Natural killer cell (primary cell): Measurements from ENCODE around the gene SUSD2. TPM values are rescaled to one million over a fixed set of nuclear protein-coding genes. Genes with fewer than 3 reads are reported as not detected.

Experiments
- ATAC-seq, 3 donors: fragments of 150-1000 bp in 2 of 3; fragments of 200-7000 bp in 1 of 3; cut with Tn5 transposase; 1 replicate in 1 of 3; 2 replicates in 2 of 3; pipeline ENCODE4 v1.10.0; 2021; ENCODE audit warnings: mild to moderate bottlenecking in 2 of 3, moderate library complexity in 2 of 3
- DNase-seq, 2 donors: peaks; one replicate each; pipeline versions ENCODE4 v3.0.0 to v3.0.0-alpha.2; 2013 to 2021; ENCODE audit warnings: mixed read lengths in 1 of 2
- H3K27ac ChIP-seq: one replicate; pipeline ENCODE4 v1.5.1; 2013; ENCODE audit warnings: mild to moderate bottlenecking, low read length
- H3K27me3 ChIP-seq: one replicate; pipeline ENCODE4 v1.6.1; 2013; ENCODE audit warnings: low read length; ENCODE audit not compliant: control insufficient read depth, insufficient read depth
- H3K36me3 ChIP-seq: one replicate; pipeline ENCODE4 v1.6.1; 2013; ENCODE audit warnings: low read length; ENCODE audit not compliant: control insufficient read depth, insufficient read depth
- H3K4me1 ChIP-seq: one replicate; pipeline ENCODE4 v1.6.1; 2013; ENCODE audit warnings: low read length; ENCODE audit not compliant: control insufficient read depth, insufficient read depth
- H3K4me3 ChIP-seq: one replicate; pipeline ENCODE4 v1.5.1; 2013; ENCODE audit warnings: low read length
- H3K9me3 ChIP-seq: one replicate; pipeline ENCODE4 v1.6.1; 2013; ENCODE audit warnings: low read length; ENCODE audit not compliant: control insufficient read depth, insufficient read depth
- H3K27ac Mint-ChIP-seq, 2 donors: one replicate each; pipeline ENCODE4 v1.8.0; 2022; ENCODE audit warnings: mild to moderate bottlenecking in 2 of 2, mixed read lengths in 2 of 2, moderate library complexity in 1 of 2
- H3K27me3 Mint-ChIP-seq, 2 donors: one replicate each; pipeline ENCODE4 v1.8.0; 2022; ENCODE audit warnings: low read depth in 2 of 2, mixed read lengths in 2 of 2
- H3K36me3 Mint-ChIP-seq: one replicate; pipeline ENCODE4 v1.8.0; 2022; ENCODE audit warnings: mixed read lengths
- H3K4me1 Mint-ChIP-seq, 2 donors: one replicate each; pipeline ENCODE4 v1.8.0; 2022; ENCODE audit warnings: mixed read lengths in 2 of 2
- H3K4me3 Mint-ChIP-seq: one replicate; pipeline ENCODE4 v1.8.0; 2022; ENCODE audit warnings: mild to moderate bottlenecking, moderate library complexity, mixed read lengths
- H3K9me3 Mint-ChIP-seq, 2 donors: one replicate each; pipeline ENCODE4 v1.8.0; 2022; ENCODE audit warnings: mixed read lengths in 2 of 2
- WGBS: methylation state at CpG from one replicate; pipeline ENCODE4 v1.1.7; 2013; ENCODE audit warnings: missing lambda C conversion rate; ENCODE audit not compliant: insufficient coverage; 5-methylcytosine and 5-hydroxymethylcytosine counted together
- intact Hi-C: fragments of 100-400 bp; cut with micrococcal nuclease; formaldehyde crosslinking; loops from one replicate; pipeline ENCODE4 v1.14.2; 2022
- total RNA-seq, 4 donors: library from RNA; stranded (reverse); fragments of 120-200 nt in 1 of 4; gene quantifications; one replicate each; pipeline versions ENCODE4 v1.2.3 to v1.2.4, GENCODE V29; 2013 to 2022
- TF ChIP-seq, protein P1 (sequence below): fragments of 200-600 bp; IDR thresholded peaks from one replicate; pipeline ENCODE4 v1.8.0; 2022; ENCODE audit warnings: antibody characterized with exemption

SUSD2 gene
- total RNA-seq, 3 donors from 2014 or later (not counting 1 experiment from before 2014, with no cell fraction given), result 0.75 to 1.7 (median 1.5) TPM

DNA sequence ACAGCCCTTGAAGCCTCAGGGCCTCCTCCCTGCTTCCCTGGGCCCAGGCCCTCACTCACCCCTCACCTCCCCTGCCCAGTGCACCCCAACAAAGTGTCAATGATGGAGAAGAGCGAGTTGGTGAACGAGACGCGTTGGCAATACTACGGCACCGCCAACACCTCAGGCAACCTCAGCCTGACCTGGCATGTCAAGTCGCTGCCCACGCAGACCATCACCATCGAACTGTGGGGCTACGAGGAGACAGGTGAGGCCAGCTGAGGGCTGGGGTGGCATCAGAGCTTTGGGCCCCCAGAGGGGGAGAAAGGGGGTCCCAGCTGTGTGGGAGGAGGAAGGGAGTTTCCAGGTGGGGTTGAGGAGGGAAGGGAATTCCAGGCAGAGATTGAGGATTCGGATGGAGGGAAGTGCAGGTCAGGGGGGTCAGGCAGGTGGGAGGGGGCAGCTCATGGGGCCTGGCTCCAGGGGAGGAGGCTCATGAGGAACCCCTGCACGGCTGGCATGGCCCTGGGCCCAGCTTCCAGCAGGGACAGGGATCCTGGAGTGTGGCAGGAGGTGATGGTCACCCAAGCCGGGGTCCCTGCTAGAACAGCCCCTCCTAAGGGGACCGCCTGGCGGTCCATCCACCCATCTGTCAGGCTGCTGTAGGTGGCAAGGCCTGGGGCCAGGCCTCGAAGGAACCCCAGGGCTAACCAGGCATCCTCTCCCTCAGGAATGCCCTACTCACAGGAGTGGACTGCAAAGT is 2.9 kb downstream of the SUSD2 start:
- Mint-ChIP-seq H3K9me3 (no peaks in the 10 kb centered on the region), H3K4me3 (no peak overlapping the region), H3K4me1 (no peaks in the 10 kb centered on the region), H3K27ac (no peak overlapping the region), H3K36me3 (no peaks in the 10 kb centered on the region), H3K27me3 (no peaks in the 10 kb centered on the region)
- DNase-seq (no peak), ATAC-seq (no peak)
- Histone ChIP-seq H3K4me1 (peaks cover 4% of the 10 kb centered on the region), H3K4me3 (no peak overlapping the region), H3K9me3 (no peaks in the 10 kb centered on the region), H3K27ac (no peak overlapping the region), H3K27me3 (no peaks in the 10 kb centered on the region), H3K36me3 (peaks cover 5% of the 10 kb centered on the region)
- TF ChIP-seq, protein P1, sequence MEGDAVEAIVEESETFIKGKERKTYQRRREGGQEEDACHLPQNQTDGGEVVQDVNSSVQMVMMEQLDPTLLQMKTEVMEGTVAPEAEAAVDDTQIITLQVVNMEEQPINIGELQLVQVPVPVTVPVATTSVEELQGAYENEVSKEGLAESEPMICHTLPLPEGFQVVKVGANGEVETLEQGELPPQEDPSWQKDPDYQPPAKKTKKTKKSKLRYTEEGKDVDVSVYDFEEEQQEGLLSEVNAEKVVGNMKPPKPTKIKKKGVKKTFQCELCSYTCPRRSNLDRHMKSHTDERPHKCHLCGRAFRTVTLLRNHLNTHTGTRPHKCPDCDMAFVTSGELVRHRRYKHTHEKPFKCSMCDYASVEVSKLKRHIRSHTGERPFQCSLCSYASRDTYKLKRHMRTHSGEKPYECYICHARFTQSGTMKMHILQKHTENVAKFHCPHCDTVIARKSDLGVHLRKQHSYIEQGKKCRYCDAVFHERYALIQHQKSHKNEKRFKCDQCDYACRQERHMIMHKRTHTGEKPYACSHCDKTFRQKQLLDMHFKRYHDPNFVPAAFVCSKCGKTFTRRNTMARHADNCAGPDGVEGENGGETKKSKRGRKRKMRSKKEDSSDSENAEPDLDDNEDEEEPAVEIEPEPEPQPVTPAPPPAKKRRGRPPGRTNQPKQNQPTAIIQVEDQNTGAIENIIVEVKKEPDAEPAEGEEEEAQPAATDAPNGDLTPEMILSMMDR, result no peak
- WGBS, result 94% methylated on average over 16 of the region's 16 CpGs
- intact Hi-C loops, result loop anchor here (10.0 kb wide), 1 partner anchor 341 kb away; no protein-coding TSS in a partner anchor

DNA sequence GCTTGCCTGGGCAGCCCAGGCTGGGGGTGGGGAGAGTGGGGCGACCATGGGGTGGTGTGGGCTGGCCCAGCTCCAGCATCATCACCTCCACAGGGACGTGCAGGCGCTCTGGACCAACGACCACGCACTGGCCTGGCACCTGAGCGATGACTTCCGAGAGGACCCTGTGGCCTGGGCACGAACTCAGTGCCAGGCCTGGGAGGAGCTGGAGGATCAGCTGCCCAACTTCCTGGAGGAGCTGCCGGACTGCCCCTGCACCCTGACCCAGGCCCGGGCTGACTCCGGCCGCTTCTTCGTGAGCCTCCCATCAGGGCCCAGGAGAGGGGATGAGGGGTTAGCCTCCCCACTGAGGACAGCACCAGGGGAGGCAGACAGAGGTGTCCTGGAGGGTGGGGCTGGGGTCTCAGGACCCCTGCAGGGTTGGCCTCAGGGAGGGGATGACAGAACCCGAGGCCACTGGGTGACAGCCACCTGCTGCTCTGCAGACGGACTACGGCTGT is 3.8 kb downstream of the SUSD2 start:
- Mint-ChIP-seq H3K27me3 (no peaks in the 10 kb centered on the region), H3K36me3 (no peaks in the 10 kb centered on the region), H3K9me3 (no peaks in the 10 kb centered on the region), H3K4me1 (no peaks in the 10 kb centered on the region), H3K27ac (no peak overlapping the region), H3K4me3 (no peak overlapping the region)
- WGBS, result 94% methylated on average over 16 of the region's 16 CpGs
- ATAC-seq (no peak), DNase-seq (no peak)
- H3K27ac ChIP-seq, result no peak overlapping the region
- intact Hi-C loops, result loop anchor here (10.0 kb wide), 1 partner anchor 340 kb away; no protein-coding TSS in a partner anchor
- H3K9me3 ChIP-seq, result no peaks in the 10 kb centered on the region
- TF ChIP-seq, protein P1, result no peak
- H3K4me3 ChIP-seq, result no peak overlapping the region
- H3K36me3 ChIP-seq, result no peaks in the 10 kb centered on the region
- no peaks in the 10 kb centered on the region for H3K27me3 ChIP-seq
- peaks cover 10% of the 10 kb centered on the region for H3K4me1 ChIP-seq

DNA sequence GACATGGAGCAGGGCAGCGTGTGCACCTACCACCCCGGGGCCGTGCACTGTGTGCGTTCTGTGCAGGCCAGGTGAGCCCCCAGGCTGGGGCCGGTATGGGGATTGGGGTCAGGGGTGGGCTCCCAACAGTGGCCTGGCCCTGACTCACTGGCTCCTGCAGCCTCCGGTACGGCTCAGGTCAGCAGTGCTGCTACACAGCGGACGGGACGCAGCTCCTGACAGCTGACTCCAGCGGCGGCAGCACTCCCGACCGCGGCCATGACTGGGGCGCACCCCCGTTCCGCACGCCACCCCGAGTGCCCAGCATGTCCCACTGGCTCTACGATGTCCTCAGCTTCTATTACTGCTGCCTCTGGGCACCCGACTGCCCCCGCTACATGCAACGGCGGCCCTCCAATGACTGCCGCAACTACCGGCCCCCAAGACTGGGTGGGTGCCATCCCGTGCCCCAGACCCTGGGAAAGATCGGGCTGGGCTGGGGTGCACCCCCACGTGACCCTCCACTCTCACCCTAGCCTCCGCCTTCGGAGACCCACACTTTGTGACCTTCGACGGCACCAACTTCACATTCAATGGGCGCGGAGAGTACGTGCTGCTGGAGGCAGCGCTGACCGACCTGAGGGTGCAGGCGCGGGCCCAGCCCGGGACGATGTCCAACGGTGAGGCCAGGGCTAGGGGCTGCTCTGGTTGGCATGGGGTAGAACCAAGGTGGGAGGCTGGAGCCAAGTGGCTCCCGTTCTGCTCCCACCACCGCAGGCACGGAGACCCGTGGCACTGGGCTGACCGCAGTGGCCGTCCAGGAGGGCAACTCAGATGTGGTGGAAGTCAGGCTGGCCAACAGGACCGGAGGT is 4.4 kb downstream of the SUSD2 start:
- Mint-ChIP-seq H3K36me3 (no peaks in the 10 kb centered on the region), H3K4me3 (no peak overlapping the region), H3K27ac (no peak overlapping the region), H3K4me1 (no peaks in the 10 kb centered on the region), H3K27me3 (no peaks in the 10 kb centered on the region), H3K9me3 (no peaks in the 10 kb centered on the region)
- Histone ChIP-seq H3K9me3 (no peaks in the 10 kb centered on the region), H3K36me3 (no peaks in the 10 kb centered on the region), H3K27ac (no peak overlapping the region), H3K27me3 (no peaks in the 10 kb centered on the region), H3K4me1 (peaks cover 10% of the 10 kb centered on the region), H3K4me3 (no peak overlapping the region)
- no peak for DNase-seq
- intact Hi-C loops, result loop anchor here (10.0 kb wide), 1 partner anchor 339 kb away; no protein-coding TSS in a partner anchor
- ATAC-seq, result no peak
- 96% methylated on average over 51 of the region's 51 CpGs for WGBS
- TF ChIP-seq, protein P1, result no peak
